Stimulated activated naive CD4-positive, alpha-beta T cell (primary cell): ENCODE data around the gene NR1I2.

Experiments used
- DNase-seq, 6 experiments: peaks; one replicate each; lab custom pipeline; 2025; lab: John Stamatoyannopoulos, UW

The NR1I2 gene

GRCh38 chr3:119781330-119782198 is at the start of gene NR1I2:
Gene NR1I2 (plus strand): TSS chr3:119782101.
- no peak for DNase-seq

- no peak for DNase-seq
These were observed 48.1 kb upstream of the NR1I2 start for GRCh38 chr3:119733812-119734211.

- no peak for DNase-seq
These were observed 43.2 kb upstream of the NR1I2 start for GRCh38 chr3:119738741-119739140.

GRCh38 chr3:119741657-119742590 is 40.0 kb upstream of the NR1I2 start:
- no peak for DNase-seq

GRCh38 chr3:119743921-119744320 is 38.0 kb upstream of the NR1I2 start:
- no peak for DNase-seq

- no peak for DNase-seq
These were observed 36.0 kb upstream of the NR1I2 start for GRCh38 chr3:119745942-119746341.

GRCh38 chr3:119746423-119746822 is 35.5 kb upstream of the NR1I2 start:
- no peak for DNase-seq

GRCh38 chr3:119747357-119747756 is 34.5 kb upstream of the NR1I2 start:
- DNase-seq, result no peak

GRCh38 chr3:119748991-119749390 is 32.9 kb upstream of the NR1I2 start:
- no peak for DNase-seq

- DNase-seq, result no peak
These were observed 30.5 kb upstream of the NR1I2 start for GRCh38 chr3:119751423-119751822.

GRCh38 chr3:119759962-119760361 is 21.9 kb upstream of the NR1I2 start:
- no peak for DNase-seq

- no peak for DNase-seq
These were observed 19.0 kb upstream of the NR1I2 start for GRCh38 chr3:119762876-119763275.

GRCh38 chr3:119763466-119763865 is 18.4 kb upstream of the NR1I2 start:
- DNase-seq, result no peak

GRCh38 chr3:119765239-119765638 is 16.7 kb upstream of the NR1I2 start:
- DNase-seq, result no peak

GRCh38 chr3:119767936-119768601 is 13.8 kb upstream of the NR1I2 start:
- no peak for DNase-seq

GRCh38 chr3:119768668-119769393 is 13.1 kb upstream of the NR1I2 start:
- no peak for DNase-seq

GRCh38 chr3:119769394-119770149 is 12.3 kb upstream of the NR1I2 start:
- no peak for DNase-seq

- DNase-seq, result no peak
These were observed 7.5 kb upstream of the NR1I2 start for GRCh38 chr3:119774444-119774843.

GRCh38 chr3:119776304-119776703 is 5.6 kb upstream of the NR1I2 start:
- no peak for DNase-seq

GRCh38 chr3:119778176-119778575 is 3.7 kb upstream of the NR1I2 start:
- DNase-seq, result no peak

GRCh38 chr3:119778811-119779210 is 3.1 kb upstream of the NR1I2 start:
- no peak for DNase-seq
